ENCODE results near the gene DIAPH3.

Gene DIAPH3

DNA sequence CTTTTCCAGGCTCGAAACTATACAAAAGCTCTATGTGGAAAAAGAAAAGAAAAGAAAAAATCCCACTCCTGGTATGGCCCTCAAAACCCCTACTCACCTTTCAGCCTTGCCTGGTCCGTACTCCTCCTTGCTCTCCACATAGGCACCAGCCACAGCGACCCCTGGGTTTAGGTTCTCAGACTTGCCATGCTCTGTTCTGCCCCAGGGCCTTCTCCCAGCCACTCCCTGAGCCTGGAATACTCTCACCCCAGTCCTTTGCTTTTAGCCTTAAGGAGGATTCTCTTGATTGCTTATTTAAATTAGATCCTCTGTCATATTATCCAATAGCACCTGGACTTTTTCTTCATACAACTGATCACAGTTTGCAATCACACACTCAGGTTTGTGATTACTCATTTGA lies 522.5 kb downstream of the DIAPH3 start:
- TF ChIP-seq, protein P1, sequence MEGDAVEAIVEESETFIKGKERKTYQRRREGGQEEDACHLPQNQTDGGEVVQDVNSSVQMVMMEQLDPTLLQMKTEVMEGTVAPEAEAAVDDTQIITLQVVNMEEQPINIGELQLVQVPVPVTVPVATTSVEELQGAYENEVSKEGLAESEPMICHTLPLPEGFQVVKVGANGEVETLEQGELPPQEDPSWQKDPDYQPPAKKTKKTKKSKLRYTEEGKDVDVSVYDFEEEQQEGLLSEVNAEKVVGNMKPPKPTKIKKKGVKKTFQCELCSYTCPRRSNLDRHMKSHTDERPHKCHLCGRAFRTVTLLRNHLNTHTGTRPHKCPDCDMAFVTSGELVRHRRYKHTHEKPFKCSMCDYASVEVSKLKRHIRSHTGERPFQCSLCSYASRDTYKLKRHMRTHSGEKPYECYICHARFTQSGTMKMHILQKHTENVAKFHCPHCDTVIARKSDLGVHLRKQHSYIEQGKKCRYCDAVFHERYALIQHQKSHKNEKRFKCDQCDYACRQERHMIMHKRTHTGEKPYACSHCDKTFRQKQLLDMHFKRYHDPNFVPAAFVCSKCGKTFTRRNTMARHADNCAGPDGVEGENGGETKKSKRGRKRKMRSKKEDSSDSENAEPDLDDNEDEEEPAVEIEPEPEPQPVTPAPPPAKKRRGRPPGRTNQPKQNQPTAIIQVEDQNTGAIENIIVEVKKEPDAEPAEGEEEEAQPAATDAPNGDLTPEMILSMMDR (conservative IDR thresholded peaks at IDR 0.05): no peak; the same call in 1 of the 2 replicates
- no peak for TF ChIP-seq ZFX (IDR thresholded peaks at IDR 0.05)
- H3K27ac ChIP-seq: no peak overlapping the region

DNA sequence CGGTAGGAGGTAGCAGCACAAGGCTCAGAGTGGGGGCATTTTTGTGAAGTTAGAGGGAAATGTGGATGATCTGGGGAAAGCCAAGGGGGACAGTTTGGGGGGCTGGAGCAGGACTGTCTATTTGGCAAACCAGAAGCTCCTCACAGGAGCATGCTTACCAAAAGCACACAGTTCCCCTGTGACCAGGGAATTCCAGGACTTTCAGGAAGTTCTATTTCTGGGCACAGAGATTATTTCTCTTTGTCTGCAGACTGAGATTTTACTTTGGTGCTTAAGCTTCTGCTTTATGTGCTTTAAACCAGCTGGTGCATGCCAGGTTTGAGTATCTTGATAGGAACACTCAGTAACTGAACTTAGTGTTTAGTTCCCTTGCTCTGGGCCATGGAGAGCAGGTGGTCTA lies 525.3 kb downstream of the DIAPH3 start:
- no peak for TF ChIP-seq ZFX (IDR thresholded peaks at IDR 0.05)
- TF ChIP-seq, protein P1 (conservative IDR thresholded peaks at IDR 0.05): no peak
- H3K27ac ChIP-seq: no peak overlapping the region

DNA sequence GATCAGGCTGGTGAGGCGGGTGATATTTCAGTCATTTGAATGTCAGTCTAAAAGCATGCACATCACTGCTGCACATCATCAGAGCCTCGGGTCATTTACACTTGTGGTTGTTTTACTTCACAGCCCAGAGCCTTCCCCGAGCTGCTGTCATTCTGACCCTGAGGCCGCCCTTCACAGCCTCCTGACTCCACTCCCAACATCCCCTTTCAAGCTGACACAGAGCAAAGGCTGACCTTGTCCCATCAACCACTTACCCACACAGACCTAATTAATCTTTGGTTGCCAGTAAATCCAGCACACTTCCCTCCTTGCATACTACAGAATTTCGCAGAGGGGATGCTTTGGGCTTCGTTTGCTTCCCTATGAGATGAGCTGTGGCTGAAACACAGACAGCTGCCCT lies 528.1 kb downstream of the DIAPH3 start:
- H3K27ac ChIP-seq: no peak overlapping the region
- TF ChIP-seq, protein P1 (conservative IDR thresholded peaks at IDR 0.05): no peak
- no peak for TF ChIP-seq ZFX (IDR thresholded peaks at IDR 0.05)

DNA sequence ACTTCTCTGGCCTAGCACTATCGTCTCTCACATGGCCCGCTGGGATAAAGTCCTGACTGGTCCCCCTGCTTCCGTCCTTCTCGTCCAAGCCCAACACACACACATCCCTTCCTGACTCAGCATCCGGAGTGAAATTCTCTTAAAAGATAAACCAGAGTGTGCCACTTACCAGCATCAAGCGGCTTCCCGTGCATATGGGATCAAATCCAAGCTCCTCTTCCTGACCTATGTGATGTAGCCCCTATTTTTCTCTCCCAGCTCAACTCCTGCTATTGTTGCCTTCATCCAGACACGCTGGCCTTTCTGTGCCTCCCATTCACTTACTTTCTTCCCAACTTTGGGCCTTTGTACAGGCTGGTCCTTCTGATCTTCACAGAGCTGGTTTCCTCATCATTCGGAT lies 530.4 kb downstream of the DIAPH3 start:
- no peak overlapping the region for H3K27ac ChIP-seq

DNA sequence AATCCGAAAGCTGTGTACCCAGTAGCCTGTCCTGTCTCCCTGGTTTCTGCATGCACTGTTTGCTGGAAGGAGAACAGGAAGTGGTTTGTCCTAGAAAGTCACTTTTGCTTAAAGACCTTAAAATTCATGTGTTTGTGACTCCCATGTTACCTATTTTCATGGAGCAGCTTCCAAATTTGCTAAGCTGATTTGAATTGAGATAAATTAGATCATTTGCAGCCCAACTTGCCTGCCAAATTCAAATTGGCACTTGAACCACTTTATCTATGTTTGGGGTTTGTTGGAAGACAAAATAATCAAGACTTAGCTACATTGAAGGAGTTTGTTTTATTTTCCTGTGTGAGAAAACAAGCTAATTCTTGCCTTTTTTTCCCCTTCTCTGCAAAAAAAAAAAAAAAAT lies 532.5 kb downstream of the DIAPH3 start:
- H3K27ac ChIP-seq: no peak overlapping the region
- TF ChIP-seq, protein P1 (conservative IDR thresholded peaks at IDR 0.05): no peak
- TF ChIP-seq ZFX (IDR thresholded peaks at IDR 0.05): no peak

More for the DNA sequence above, 530.4 kb downstream of the DIAPH3 start:
- TF ChIP-seq ZFX (IDR thresholded peaks at IDR 0.05): no peak
- TF ChIP-seq, protein P1 (conservative IDR thresholded peaks at IDR 0.05): no peak

DNA sequence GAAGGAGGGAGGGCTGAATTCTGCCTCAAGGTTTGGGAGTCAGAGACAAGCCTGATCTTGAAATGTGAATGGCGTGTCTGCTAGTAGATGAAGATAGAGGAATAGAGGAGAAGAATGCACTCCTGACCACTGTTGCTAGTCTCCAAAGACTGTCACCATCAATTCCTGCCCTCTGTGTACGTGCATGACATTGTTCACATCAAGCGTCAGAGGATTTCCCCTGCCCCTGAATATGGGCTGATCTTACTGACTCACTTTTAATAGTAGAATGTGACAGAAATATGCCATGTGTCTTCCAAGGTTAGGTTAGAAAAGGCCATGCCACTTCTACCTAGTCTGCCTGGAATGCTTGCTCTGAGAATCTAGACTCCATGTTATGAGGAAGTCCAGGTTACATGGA lies 538.6 kb downstream of the DIAPH3 start:
- no peak for TF ChIP-seq ZFX (IDR thresholded peaks at IDR 0.05)
- no peak overlapping the region for H3K27ac ChIP-seq

DNA sequence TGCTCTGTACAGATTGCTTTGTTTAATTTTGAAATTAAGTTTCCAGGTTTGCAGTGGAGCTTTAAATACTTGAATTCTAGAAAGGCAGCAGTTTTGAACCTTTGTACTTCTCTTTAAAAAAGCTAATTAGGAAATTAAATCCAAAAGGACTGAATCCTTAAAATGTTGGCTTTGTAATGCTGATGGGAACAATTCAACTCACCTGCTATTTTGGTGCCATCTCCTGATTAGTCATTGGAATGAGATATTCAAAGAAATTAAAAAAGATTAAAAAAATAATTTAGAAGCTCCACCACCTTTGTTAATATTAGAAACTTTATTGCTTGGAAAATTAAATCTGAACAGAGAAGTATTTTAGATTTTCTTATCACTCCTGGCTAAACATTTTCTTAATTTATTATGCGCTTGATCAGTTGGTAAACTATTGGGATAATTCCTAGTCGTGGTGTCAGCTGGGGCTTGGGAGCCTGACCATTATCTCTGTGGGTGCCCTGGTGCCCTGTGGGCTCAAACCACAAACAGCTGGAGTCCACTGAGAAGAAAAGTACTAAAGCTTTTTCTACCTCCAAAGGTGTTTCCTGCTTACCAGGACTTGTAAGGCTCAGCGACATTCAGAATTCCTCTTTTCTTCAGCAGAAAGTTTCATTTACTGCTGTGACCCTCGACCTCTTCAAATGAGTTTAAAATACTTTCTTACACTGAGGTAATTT lies 540.4 kb downstream of the DIAPH3 start:
- no peak for TF ChIP-seq ZFX (IDR thresholded peaks at IDR 0.05)
- TF ChIP-seq, protein P1 (conservative IDR thresholded peaks at IDR 0.05): no peak
- no peak overlapping the region for H3K27ac ChIP-seq

DNA sequence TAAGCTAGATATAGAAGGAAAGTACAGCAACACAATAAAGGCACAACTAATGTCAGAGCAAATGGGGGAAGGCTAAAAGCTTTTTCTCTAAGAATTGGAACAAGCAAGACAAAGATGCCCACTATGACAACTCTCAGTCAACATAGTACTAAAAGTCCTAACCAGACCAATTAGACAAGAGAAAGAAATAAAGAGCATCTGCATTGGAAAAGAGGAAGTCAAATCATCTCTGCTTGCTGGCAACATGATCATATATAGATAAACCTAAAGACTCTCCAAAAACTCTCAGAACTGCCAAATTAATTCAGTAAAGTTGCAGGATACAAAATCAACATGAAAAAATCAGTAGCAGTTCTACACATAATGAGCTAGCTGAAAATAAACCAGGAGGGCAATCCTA lies 542.0 kb downstream of the DIAPH3 start:
- no peak for TF ChIP-seq ZFX (IDR thresholded peaks at IDR 0.05)
- TF ChIP-seq, protein P1 (conservative IDR thresholded peaks at IDR 0.05): no peak
- no peak overlapping the region for H3K27ac ChIP-seq

Measured in C4-2B (cell line).